CD4-positive, alpha-beta T cell treated with Interleukin-12 subunit alpha and Interleukin-12 subunit beta, for 1 hour (primary cell): Measurements from ENCODE around the gene GLRX3.

Source experiments
- DNase-seq: peaks from one replicate; pipeline ENCODE4 v3.0.0-alpha.2; 2020

The GLRX3 gene

GRCh38 chr10:130213286-130214080 is 77.3 kb downstream of the GLRX3 start:
- no peak for DNase-seq

- no peak for DNase-seq
Observed at GRCh38 chr10:130214431-130214830, 78.2 kb downstream of the GLRX3 start.

- no peak for DNase-seq
Observed at GRCh38 chr10:130215151-130215930, 79.2 kb downstream of the GLRX3 start.

- DNase-seq: no peak
Observed at GRCh38 chr10:130215931-130216231, 79.7 kb downstream of the GLRX3 start.

- DNase-seq: no peak
Observed at GRCh38 chr10:130218181-130218641, 82.0 kb downstream of the GLRX3 start.

GRCh38 chr10:130218936-130219335 is 82.7 kb downstream of the GLRX3 start:
- no peak for DNase-seq

- DNase-seq: no peak
Observed at GRCh38 chr10:130220251-130221185, 84.3 kb downstream of the GLRX3 start.

- no peak for DNase-seq
Observed at GRCh38 chr10:130221456-130222375, 85.5 kb downstream of the GLRX3 start.

- no peak for DNase-seq
Observed at GRCh38 chr10:130222381-130222780, 86.2 kb downstream of the GLRX3 start.

GRCh38 chr10:130224228-130224627 is 88.0 kb downstream of the GLRX3 start:
- DNase-seq: no peak

- DNase-seq: no peak
Observed at GRCh38 chr10:130226012-130226411, 89.8 kb downstream of the GLRX3 start.

- DNase-seq: no peak
Observed at GRCh38 chr10:130227883-130228282, 91.7 kb downstream of the GLRX3 start.
